GM10248 (cell line): Measurements from ENCODE around the gene ALCAM.

Experiments
- CTCF ChIA-PET: fragments of 300-600 bp; sonication (Branson Sonifier 250); formaldehyde crosslinking; extraction: SDS; loops from one replicate; lab custom pipeline; 2021; ENCODE audit warnings: antibody characterized with exemption; lab: Yijun Ruan, JAX
- POLR2A ChIA-PET: fragments of 350-650 bp; sonication (Branson Sonifier 250); formaldehyde crosslinking; extraction: SDS; loops from one replicate; lab custom pipeline; 2020; ENCODE audit warnings: antibody characterized with exemption; lab: Yijun Ruan, JAX
- DNase-seq: peaks from one replicate; pipeline ENCODE4 v3.0.0; 2012; ENCODE audit errors: extremely low spot score
- TF ChIP-seq, protein P1 (sequence below): IDR thresholded peaks from 2 replicates; pipeline ENCODE4 v1.5.1; 2012; ENCODE audit warnings: mild to moderate bottlenecking, low read depth; ENCODE audit errors: extremely low read depth, missing control alignments, control extremely low read depth

The ALCAM gene

DNA sequence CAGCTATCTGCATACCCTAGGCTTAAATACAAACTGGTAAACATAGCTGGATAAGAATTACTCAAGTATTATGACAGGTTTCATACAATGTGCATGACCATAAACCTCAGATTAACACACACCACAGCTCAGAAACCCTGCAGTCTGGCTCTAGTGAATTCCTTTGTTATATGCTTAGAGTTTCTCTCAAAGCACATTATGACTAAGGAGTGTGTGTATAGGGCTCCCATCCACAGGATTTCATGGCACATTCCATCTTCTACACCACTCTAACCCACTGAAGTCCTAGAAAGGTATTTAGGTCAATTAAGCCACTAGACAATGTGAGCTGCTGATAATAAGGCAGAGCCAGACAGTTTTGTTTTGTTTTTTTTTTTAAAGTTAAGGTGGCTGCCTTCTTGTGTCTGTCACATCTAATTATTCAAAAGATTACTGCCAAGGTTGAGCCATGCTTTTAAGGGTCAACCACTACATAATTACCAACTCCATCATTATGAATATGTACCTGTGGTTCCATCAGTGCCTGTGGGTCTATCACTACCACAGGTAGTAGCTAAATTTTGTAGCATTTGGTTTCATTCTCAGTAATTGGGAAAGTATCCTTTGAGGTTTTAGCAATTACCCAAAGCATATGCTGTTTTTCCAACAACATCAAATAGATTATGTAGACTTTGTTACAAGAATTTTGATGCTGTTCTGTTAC lies 107.0 kb downstream of the ALCAM start:
- TF ChIP-seq, protein P1, sequence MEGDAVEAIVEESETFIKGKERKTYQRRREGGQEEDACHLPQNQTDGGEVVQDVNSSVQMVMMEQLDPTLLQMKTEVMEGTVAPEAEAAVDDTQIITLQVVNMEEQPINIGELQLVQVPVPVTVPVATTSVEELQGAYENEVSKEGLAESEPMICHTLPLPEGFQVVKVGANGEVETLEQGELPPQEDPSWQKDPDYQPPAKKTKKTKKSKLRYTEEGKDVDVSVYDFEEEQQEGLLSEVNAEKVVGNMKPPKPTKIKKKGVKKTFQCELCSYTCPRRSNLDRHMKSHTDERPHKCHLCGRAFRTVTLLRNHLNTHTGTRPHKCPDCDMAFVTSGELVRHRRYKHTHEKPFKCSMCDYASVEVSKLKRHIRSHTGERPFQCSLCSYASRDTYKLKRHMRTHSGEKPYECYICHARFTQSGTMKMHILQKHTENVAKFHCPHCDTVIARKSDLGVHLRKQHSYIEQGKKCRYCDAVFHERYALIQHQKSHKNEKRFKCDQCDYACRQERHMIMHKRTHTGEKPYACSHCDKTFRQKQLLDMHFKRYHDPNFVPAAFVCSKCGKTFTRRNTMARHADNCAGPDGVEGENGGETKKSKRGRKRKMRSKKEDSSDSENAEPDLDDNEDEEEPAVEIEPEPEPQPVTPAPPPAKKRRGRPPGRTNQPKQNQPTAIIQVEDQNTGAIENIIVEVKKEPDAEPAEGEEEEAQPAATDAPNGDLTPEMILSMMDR: no peak
- ChIA-PET POLR2A (no interaction called here), CTCF (interaction anchor here (1.3 to 3.3 kb wide), 3 partner anchors 9 to 43 kb away, joined by 3 to 10 read pairs (median 9); no protein-coding TSS in a partner anchor)
- DNase-seq: no peak

DNA sequence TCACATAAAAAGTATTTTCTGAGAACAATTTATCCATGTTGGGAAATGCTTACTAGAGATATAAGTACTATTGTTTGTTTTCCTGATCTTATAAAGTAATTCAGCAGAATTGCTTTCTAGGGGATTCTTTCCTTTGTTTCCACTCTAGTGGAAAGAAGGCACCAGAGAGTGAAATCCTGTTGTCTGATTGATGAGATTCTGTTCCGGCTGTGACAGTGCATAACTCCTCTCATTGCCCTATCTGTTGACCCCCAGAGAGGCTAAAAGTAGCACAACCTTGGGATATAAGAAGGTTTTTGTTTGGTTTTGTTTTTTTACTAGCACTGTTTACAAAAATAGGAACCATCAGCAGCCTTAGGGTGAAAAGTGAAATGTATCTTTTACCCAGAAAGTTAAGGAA lies 114.1 kb downstream of the ALCAM start:
- ChIA-PET CTCF (interaction anchor here (0.9 to 1.4 kb wide), 3 partner anchors 11 to 108 kb away, joined by 3 read pairs; no protein-coding TSS in a partner anchor), POLR2A (no interaction called here)
- TF ChIP-seq, protein P1: no peak
- no peak for DNase-seq

DNA sequence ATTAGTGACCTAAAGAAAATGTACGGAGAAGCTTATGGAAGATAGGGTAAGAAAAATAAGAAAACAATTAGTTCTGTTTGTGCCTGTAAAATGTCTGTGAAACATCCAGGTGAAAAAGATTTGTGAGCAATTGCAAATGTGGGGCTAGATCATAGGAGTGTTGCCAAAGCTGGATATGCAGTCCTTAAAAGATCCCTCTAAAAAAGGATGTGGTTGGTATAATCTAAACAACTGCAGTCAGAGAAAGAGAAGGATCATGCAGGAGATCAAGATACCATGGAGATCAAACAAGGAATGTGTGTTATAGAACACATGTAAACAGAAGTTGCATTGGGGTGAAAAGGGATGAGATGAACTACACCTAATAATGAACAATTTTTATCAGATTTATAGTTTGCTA lies 116.8 kb downstream of the ALCAM start:
- TF ChIP-seq, protein P1: no peak
- no peak for DNase-seq
- CTCF ChIA-PET: interaction anchor here (1.0 to 1.1 kb wide), 2 partner anchors 28 to 886 kb away, joined by 3 read pairs; no protein-coding TSS in a partner anchor
- POLR2A ChIA-PET: no interaction called here

DNA sequence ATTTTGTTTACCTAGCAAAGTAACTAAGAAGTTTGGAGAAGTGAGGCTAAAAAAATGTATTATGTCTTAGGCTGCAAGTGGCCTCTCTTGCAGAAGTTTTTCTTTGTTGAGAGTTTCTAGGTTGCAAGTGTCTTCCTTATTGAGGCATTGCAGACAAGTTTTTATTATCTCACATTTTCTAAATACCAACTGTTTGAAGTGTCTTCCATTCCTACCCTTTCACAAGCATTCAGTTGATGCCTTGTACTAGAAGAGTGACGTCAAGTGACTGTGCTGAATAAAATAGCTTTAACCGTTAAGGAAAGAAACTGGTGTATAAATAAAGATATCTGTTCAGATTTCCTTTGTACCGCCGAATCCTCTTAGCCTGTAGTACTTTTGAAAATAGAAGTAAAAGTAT lies 123.3 kb downstream of the ALCAM start:
- ChIA-PET CTCF (no interaction called here), POLR2A (no interaction called here)
- TF ChIP-seq, protein P1: no peak
- DNase-seq: no peak

DNA sequence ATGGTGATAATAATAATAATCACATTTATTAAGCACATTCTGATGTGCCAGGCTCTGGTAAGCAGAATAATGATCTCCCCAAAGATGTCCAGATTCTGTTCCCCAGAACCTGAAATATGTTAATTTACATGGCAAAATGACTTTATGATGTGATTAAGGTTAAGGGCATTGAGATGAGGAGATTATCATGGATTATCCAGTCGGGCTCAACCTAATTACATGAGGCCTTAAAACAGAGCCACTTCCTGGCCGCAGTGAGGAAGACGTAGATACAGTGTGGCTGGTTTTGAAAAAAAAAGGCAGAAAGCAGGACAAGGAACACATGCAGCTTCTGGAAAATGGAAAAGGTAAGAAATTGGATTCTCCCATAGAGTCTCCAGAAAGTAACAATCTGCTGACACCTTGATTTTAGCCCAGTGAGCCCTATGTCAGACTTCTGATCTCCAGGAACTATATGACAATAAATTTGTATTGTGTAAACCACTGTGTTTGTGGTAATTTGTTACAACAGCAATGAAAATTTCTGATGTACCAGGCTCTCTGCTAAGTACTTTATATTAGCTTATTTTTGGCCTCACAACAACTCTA lies 126.7 kb downstream of the ALCAM start:
- POLR2A ChIA-PET: no interaction called here
- no peak for DNase-seq
- TF ChIP-seq, protein P1: no peak
- CTCF ChIA-PET: interaction anchor here (1.4 to 1.9 kb wide), 2 partner anchors 10 to 25 kb away, joined by 4 to 8 read pairs; no protein-coding TSS in a partner anchor

DNA sequence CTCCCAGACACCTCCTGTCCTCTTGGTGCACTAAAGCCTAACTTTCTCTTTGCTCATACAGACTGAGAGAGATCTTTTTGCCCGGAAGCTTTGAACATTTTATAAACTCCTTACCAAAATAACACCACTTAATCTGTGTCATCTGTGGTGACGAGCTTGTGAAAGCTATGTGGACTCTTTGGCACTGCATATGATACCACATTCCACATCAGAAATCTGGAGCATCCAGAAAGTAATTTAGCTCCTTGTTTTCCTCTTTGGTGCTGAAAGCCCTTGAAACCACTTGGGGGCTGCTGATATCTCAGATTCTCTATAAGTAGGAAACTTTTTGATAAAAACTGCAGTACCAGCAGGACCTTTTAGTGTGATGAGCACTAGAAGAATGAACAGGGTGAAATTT lies 128.3 kb downstream of the ALCAM start:
- POLR2A ChIA-PET: no interaction called here
- TF ChIP-seq, protein P1: no peak
- CTCF ChIA-PET: interaction anchor here (0.7 to 1.0 kb wide), 2 partner anchors 10 to 22 kb away, joined by 3 read pairs; no protein-coding TSS in a partner anchor
- DNase-seq: no peak
